ENCODE results near the gene L2HGDH.

L2HGDH gene

GRCh38 chr14:50350975-50351374 lies 38.9 kb upstream of the L2HGDH start:
- TF ChIP-seq SIN3A (IDR thresholded peaks at IDR 0.05; ENCODE audit: borderline replicate concordance, insufficient read depth, low read length) (no peak), REST (IDR thresholded peaks at IDR 0.05; ENCODE audit: insufficient read depth in 1 of 2, low read depth in 2 of 2, low read length in 2 of 2) (no peak), FOXP2 (optimal IDR thresholded peaks at IDR 0.05; ENCODE audit: borderline replicate concordance, extremely low read depth, extremely low read length, insufficient read depth) (no peak), POLR2AphosphoS5 (IDR thresholded peaks at IDR 0.05; ENCODE audit: low read depth, low read length) (no peak), TAF1 (IDR thresholded peaks at IDR 0.05; ENCODE audit: borderline replicate concordance, insufficient read depth, low read length) (no peak)

- no peak for TF ChIP-seq REST (IDR thresholded peaks at IDR 0.05; ENCODE audit: insufficient read depth in 1 of 2, low read depth in 2 of 2, low read length in 2 of 2)
- no peak for TF ChIP-seq SIN3A (IDR thresholded peaks at IDR 0.05; ENCODE audit: borderline replicate concordance, insufficient read depth, low read length)
- TF ChIP-seq TAF1 (IDR thresholded peaks at IDR 0.05; ENCODE audit: borderline replicate concordance, insufficient read depth, low read length): no peak
- TF ChIP-seq POLR2AphosphoS5 (IDR thresholded peaks at IDR 0.05; ENCODE audit: low read depth, low read length): no peak
- no peak for TF ChIP-seq FOXP2 (optimal IDR thresholded peaks at IDR 0.05; ENCODE audit: borderline replicate concordance, extremely low read depth, extremely low read length, insufficient read depth)
Observed at GRCh38 chr14:50348933-50349332, 36.9 kb upstream of the L2HGDH start.

GRCh38 chr14:50347521-50347920 lies 35.5 kb upstream of the L2HGDH start:
- TF ChIP-seq REST (IDR thresholded peaks at IDR 0.05; ENCODE audit: insufficient read depth in 1 of 2, low read depth in 2 of 2, low read length in 2 of 2) (no peak), FOXP2 (optimal IDR thresholded peaks at IDR 0.05; ENCODE audit: borderline replicate concordance, extremely low read depth, extremely low read length, insufficient read depth) (no peak), SIN3A (IDR thresholded peaks at IDR 0.05; ENCODE audit: borderline replicate concordance, insufficient read depth, low read length) (no peak), TAF1 (IDR thresholded peaks at IDR 0.05; ENCODE audit: borderline replicate concordance, insufficient read depth, low read length) (no peak)

GRCh38 chr14:50345846-50346422 lies 33.9 kb upstream of the L2HGDH start:
- TF ChIP-seq REST (IDR thresholded peaks at IDR 0.05; ENCODE audit: insufficient read depth in 1 of 2, low read depth in 2 of 2, low read length in 2 of 2) (no peak), POLR2AphosphoS5 (IDR thresholded peaks at IDR 0.05; ENCODE audit: low read depth, low read length) (no peak), SIN3A (IDR thresholded peaks at IDR 0.05; ENCODE audit: borderline replicate concordance, insufficient read depth, low read length) (no peak), TAF1 (IDR thresholded peaks at IDR 0.05; ENCODE audit: borderline replicate concordance, insufficient read depth, low read length) (no peak), FOXP2 (optimal IDR thresholded peaks at IDR 0.05; ENCODE audit: borderline replicate concordance, extremely low read depth, extremely low read length, insufficient read depth) (no peak)
